Right atrium auricular region (tissue), 2 donors: ENCODE results near the gene DISC1. TPM values are rescaled to one million over a fixed set of nuclear protein-coding genes. Genes with fewer than 3 reads are reported as not detected.
"Not testable (repeated sequence)": the region's sequence is repeated elsewhere in the genome, so short reads cannot be mapped to it uniquely, and the experiment has no call there.

ENCODE experiments used
- DNase-seq: peaks from one replicate; pipeline ENCODE4 v3.0.0-alpha.2; 2019; ENCODE audit warnings: low spot score
- H3K27ac ChIP-seq, 2 donors: fragments of 200-600 bp; sonication (generic); 1 replicate in 1 of 2; 2 replicates in 1 of 2; pipeline ENCODE4 v1.5.1; 2016 to 2019
- H3K27me3 ChIP-seq, 2 donors: fragments of 200-600 bp; sonication (generic); one replicate each; pipeline versions ENCODE4 v1.5.1 to v1.6.0; 2017 to 2019
- H3K36me3 ChIP-seq: fragments of 200-600 bp; sonication (generic); one replicate; pipeline ENCODE4 v1.5.1; 2016
- H3K4me1 ChIP-seq, 2 donors: fragments of 200-600 bp; sonication (generic); one replicate each; pipeline versions ENCODE4 v1.5.1 to v1.6.0; 2017 to 2019
- H3K4me3 ChIP-seq, 2 donors: fragments of 200-600 bp; sonication (generic); 1 replicate in 1 of 2; 2 replicates in 1 of 2; pipeline ENCODE4 v1.5.1; 2017 to 2019; ENCODE audit warnings: mild to moderate bottlenecking in 1 of 2, moderate library complexity in 1 of 2
- H3K9me3 ChIP-seq, 2 donors: fragments of 200-600 bp; sonication (generic); one replicate each; pipeline ENCODE4 v1.5.1; 2019
- total RNA-seq, 2 donors: library from RNA; depleted of rRNA; stranded (reverse); fragments of >200 nt; gene quantifications; one replicate each; pipeline ENCODE4 v1.1.0, GENCODE V29; 2016
- TF ChIP-seq, protein P1 (sequence below), 2 donors: fragments of 200-600 bp; sonication (generic); IDR thresholded peaks; one replicate each; pipeline ENCODE4 v1.5.1; 2019; ENCODE audit warnings: antibody characterized with exemption in 2 of 2

Gene DISC1
- total RNA-seq, 2 donors from 2014 or later, result 1.8 to 5.3 TPM

DNA sequence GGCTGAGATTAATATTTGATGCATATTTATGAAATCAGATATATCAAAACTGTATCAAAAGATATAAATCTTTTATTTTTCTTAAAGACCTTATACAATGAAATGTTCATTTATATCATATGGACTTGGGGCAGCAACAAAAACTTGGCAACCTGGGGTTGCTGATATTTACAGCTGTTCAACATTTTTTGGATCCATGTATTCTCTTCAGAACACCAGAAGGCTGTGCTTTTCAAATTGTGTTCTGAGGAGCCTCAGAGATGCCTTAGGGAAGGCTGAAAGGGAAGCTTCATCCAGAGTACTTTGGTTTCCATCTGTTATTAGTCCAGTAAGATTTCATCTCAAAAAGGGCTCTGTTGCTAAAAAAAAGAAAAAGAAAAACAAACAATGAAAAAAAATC is 94.8 kb downstream of the DISC1 start:
- Histone ChIP-seq H3K4me3 (no peak overlapping the region), H3K27me3 (no peaks in the 10 kb centered on the region), H3K36me3 (no peaks in the 10 kb centered on the region), H3K9me3 (no peaks in the 10 kb centered on the region), H3K27ac (no peak overlapping the region), H3K4me1 (peaks cover 0 to 3% of the 10 kb centered on the region in 2 donors)
- no peak for DNase-seq
- TF ChIP-seq, protein P1, sequence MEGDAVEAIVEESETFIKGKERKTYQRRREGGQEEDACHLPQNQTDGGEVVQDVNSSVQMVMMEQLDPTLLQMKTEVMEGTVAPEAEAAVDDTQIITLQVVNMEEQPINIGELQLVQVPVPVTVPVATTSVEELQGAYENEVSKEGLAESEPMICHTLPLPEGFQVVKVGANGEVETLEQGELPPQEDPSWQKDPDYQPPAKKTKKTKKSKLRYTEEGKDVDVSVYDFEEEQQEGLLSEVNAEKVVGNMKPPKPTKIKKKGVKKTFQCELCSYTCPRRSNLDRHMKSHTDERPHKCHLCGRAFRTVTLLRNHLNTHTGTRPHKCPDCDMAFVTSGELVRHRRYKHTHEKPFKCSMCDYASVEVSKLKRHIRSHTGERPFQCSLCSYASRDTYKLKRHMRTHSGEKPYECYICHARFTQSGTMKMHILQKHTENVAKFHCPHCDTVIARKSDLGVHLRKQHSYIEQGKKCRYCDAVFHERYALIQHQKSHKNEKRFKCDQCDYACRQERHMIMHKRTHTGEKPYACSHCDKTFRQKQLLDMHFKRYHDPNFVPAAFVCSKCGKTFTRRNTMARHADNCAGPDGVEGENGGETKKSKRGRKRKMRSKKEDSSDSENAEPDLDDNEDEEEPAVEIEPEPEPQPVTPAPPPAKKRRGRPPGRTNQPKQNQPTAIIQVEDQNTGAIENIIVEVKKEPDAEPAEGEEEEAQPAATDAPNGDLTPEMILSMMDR (IDR thresholded peaks at IDR 0.05), result no peak

DNA sequence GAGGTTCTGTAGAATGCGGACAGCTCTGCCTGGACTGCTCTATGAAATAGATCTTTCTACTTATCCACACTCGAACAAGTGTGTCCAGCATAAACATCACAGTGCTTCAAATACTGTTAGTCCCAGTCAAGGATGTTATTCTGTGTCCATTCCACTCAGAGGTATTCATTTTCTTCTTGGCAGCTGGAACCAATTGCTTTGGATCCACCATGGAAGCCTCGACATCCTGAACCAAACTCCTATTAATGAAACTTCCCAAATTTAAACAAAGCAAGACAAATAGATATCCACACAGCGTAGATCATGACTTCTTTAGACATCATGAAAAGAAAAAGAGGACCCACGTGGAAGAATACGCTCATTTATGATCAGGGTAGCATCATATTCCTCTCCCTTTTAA is 95.8 kb downstream of the DISC1 start:
- H3K4me3 ChIP-seq, result no peak overlapping the region
- TF ChIP-seq, protein P1 (IDR thresholded peaks at IDR 0.05), result no peak
- H3K4me1 ChIP-seq, result peaks cover 0 to 3% of the 10 kb centered on the region in 2 donors
- no peak overlapping the region for H3K27ac ChIP-seq
- H3K36me3 ChIP-seq, result no peaks in the 10 kb centered on the region
- H3K9me3 ChIP-seq, result no peaks in the 10 kb centered on the region
- no peaks in the 10 kb centered on the region for H3K27me3 ChIP-seq
- no peak for DNase-seq

DNA sequence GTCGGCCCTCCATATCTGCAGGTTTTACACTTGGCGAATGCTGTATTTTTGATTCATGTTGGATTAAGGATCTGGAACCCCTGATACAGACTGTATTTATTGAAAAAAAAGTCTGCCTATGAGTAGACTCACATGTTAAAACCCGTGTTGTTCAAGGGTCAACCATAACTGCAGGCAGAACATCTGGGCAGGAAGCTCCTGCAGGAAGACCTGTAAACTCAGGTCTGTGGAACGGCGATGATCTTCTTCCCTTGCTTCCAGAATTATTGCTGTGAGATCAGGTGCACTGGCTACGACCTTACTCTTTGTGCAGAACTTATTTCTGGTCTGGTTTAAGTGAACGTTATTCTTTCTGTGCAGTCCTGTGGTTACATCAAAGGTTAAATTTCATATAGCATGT is 96.6 kb downstream of the DISC1 start:
- Histone ChIP-seq H3K9me3 (no peaks in the 10 kb centered on the region), H3K4me3 (no peak overlapping the region), H3K27me3 (no peaks in the 10 kb centered on the region), H3K36me3 (no peaks in the 10 kb centered on the region), H3K27ac (no peak overlapping the region), H3K4me1 (peaks cover 0 to 3% of the 10 kb centered on the region in 2 donors)
- TF ChIP-seq, protein P1 (IDR thresholded peaks at IDR 0.05), result no peak
- DNase-seq, result no peak

DNA sequence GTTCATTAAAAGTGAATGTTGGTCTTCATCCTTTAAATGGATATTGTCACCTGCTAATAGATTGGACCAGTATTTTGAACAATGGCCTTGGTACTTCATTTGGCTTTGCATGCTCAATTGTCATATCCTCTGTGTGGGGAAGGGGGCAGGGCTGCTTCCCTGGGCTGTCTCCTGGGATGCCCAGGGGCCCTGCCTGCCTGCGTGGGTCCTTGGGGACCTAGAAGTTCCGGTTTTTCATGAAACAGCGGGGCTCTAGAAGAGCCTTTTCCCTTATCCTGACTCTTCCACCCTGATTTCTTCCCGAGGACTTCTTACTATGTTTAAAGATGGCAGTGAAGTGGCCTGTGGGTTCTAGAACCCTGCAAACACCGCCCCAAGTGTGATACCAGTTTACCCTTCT is 97.5 kb downstream of the DISC1 start:
- no peaks in the 10 kb centered on the region for H3K27me3 ChIP-seq
- no peak overlapping the region for H3K27ac ChIP-seq

DNA sequence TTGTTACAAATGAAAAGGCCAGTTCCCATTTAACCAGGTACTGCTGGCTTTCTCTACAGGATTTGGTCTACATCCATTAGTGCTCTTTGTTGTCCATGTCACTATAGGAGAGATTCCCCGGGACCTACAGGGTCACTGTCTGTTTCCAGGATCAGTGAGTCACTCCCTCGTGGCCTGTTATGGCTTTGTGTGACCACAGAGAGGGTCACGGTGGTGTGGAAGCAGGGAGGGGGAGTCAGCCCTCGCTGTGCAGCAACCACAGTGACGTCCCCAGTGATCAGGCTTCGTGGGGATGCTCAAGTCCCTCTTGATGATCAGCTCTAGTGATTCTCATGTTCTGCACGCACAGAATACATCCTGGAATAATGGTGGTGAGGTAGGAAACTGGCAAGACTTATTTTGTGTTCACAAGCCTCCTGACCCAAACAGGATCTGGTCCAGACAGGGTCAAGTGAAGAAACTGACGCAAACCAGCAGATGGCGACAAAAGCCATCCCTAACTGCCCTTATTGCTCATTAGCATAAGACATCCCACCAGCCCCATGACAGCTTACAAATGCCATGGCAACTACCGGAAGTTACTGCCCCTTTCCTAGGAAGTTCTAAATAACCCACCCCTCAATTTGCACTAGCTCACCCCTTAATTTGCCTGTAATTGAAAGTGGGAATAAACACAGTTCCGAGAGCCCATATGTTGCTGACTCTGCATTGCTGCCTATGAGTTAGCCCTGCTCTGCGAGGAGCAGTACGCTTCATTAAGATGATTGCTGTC is 98.5 kb downstream of the DISC1 start:
- Histone ChIP-seq H3K9me3 (no peaks in the 10 kb centered on the region), H3K27me3 (no peaks in the 10 kb centered on the region), H3K36me3 (no peaks in the 10 kb centered on the region), H3K4me1 (peaks cover 0 to 3% of the 10 kb centered on the region in 2 donors), H3K27ac (no peak overlapping the region), H3K4me3 (no peak overlapping the region)
- no peak for DNase-seq
- TF ChIP-seq, protein P1 (IDR thresholded peaks at IDR 0.05), result peak in 1 of 2 donors; percentile 52

More for the DNA sequence above, 97.5 kb downstream of the DISC1 start:
- no peak for DNase-seq
- Histone ChIP-seq H3K4me3 (no peak overlapping the region), H3K4me1 (peaks cover 0 to 3% of the 10 kb centered on the region in 2 donors), H3K36me3 (no peaks in the 10 kb centered on the region), H3K9me3 (no peaks in the 10 kb centered on the region)
- TF ChIP-seq, protein P1 (IDR thresholded peaks at IDR 0.05), result no peak

DNA sequence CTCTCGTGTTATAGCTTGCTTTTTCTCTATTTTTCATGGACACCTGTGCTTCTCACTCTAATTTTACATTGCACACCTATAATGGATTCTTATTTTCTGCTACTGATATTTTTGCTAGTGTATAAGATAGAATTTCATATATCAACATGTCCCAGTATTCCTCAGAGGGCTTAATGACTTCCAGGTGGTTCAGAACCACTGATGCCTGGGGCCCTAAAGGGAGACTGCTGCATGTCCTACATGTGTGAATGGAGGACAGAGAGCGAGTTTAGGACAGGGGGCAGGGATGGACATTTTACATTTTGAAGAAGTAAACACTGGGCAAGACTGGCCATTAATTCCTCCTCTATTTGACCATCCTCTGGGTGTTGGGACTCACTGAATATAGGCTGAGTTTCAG is 100.6 kb downstream of the DISC1 start:
- Histone ChIP-seq H3K27ac (no peak overlapping the region), H3K4me3 (no peak overlapping the region), H3K9me3 (no peaks in the 10 kb centered on the region), H3K36me3 (no peaks in the 10 kb centered on the region), H3K27me3 (no peaks in the 10 kb centered on the region), H3K4me1 (peaks cover 0 to 3% of the 10 kb centered on the region in 2 donors)
- no peak for DNase-seq
- TF ChIP-seq, protein P1 (IDR thresholded peaks at IDR 0.05), result no peak

DNA sequence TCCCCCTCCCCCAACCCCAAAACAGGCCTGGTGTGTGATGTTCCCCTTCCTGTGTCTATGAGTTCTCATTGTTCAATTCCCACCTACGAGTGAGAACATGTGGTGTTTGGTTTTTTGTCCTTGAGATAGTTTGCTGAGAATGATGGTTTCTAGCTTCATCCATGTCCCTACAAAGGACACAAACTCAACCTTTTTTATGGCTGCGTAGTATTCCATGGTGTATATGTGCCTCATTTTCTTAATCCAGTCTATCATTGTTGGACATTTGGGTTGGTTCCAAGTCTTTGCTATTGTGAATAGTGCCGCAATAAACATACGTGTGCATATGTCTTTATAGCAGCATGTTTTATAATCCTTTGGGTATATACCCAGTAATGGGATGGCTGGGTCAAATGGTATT is 102.4 kb downstream of the DISC1 start:
- not testable (repeated sequence) for H3K36me3 ChIP-seq, H3K27me3 ChIP-seq, DNase-seq, H3K9me3 ChIP-seq, H3K27ac ChIP-seq, H3K4me1 ChIP-seq, H3K4me3 ChIP-seq
